OCI-LY7 (cell line): ENCODE data around the gene ISYNA1. TPM values are rescaled to one million over a fixed set of nuclear protein-coding genes. Genes with fewer than 3 reads are reported as not detected.

Source experiments
- BruUV-seq: library from RNA; stranded (reverse); fragments of 400-500 nt; replicated peaks from 2 replicates; lab custom pipeline; 2021; lab: Mats Ljungman, UMichigan
- CTCF ChIA-PET: fragments of 300-600 bp; sonication (Branson Sonifier 250); formaldehyde crosslinking; loops from one replicate; lab custom pipeline; 2022; ENCODE audit warnings: antibody characterized with exemption; ENCODE audit not compliant: unreplicated experiment; lab: Charles Lee
- POLR2A ChIA-PET: fragments of 300-600 bp; sonication (Branson Sonifier 250); formaldehyde crosslinking; loops from one replicate; lab custom pipeline; 2022; ENCODE audit warnings: antibody characterized with exemption; lab: Charles Lee
- DNase-seq: peaks from one replicate; pipeline ENCODE4 v3.0.0-alpha.2; 2015; ENCODE audit warnings: low spot score
- H2AFZ ChIP-seq: fragments of 200-600 bp; sonication (generic), shearing (Covaris generic); 2 replicates; pipeline ENCODE4 v1.6.1; 2014; ENCODE audit warnings: mild to moderate bottlenecking, antibody characterized with exemption, low read length, moderate library complexity
- H3K27ac ChIP-seq: fragments of 200-600 bp; sonication (generic); 2 replicates; pipeline ENCODE4 v1.5.1; 2014; ENCODE audit warnings: mixed run types, low read depth, mild to moderate bottlenecking, moderate library complexity, low read length, inconsistent platforms; ENCODE audit not compliant: poor library complexity, severe bottlenecking
- H3K36me3 ChIP-seq: fragments of 200-600 bp; sonication (generic); 2 replicates; pipeline ENCODE4 v1.6.1; 2014; ENCODE audit warnings: mild to moderate bottlenecking, antibody characterized with exemption, low read length, moderate library complexity, mixed read lengths; ENCODE audit not compliant: insufficient read depth
- H3K4me1 ChIP-seq: fragments of 200-600 bp; sonication (generic); 2 replicates; pipeline ENCODE4 v1.5.1; 2014; ENCODE audit warnings: mild to moderate bottlenecking, low read length; ENCODE audit not compliant: insufficient read depth, poor library complexity, severe bottlenecking
- H3K4me2 ChIP-seq: fragments of 200-600 bp; sonication (generic); 2 replicates; pipeline ENCODE4 v1.6.1; 2014; ENCODE audit warnings: mild to moderate bottlenecking, low read length
- H3K4me3 ChIP-seq: fragments of 200-600 bp; sonication (generic); 2 replicates; pipeline ENCODE4 v1.5.1; 2014; ENCODE audit warnings: mild to moderate bottlenecking, low read depth, low read length; ENCODE audit not compliant: poor library complexity, severe bottlenecking
- H3K79me2 ChIP-seq: fragments of 200-600 bp; sonication (generic); 2 replicates; pipeline ENCODE4 v1.6.1; 2016; ENCODE audit warnings: low read depth, mild to moderate bottlenecking, low read length, moderate library complexity, mixed read lengths; ENCODE audit not compliant: insufficient read depth
- H3K9me2 ChIP-seq: fragments of 200-600 bp; sonication (generic); 2 replicates; pipeline ENCODE4 v1.6.1; 2016; ENCODE audit warnings: mild to moderate bottlenecking, low read length, mixed read lengths; ENCODE audit not compliant: insufficient read depth
- H3K9me3 ChIP-seq: fragments of 200-600 bp; sonication (generic); 2 replicates; pipeline ENCODE4 v1.6.1; 2014; ENCODE audit warnings: mild to moderate bottlenecking, mixed run types, low read length, mixed read lengths
- H4K20me1 ChIP-seq: fragments of 200-600 bp; sonication (generic); 2 replicates; pipeline ENCODE4 v1.6.1; 2014; ENCODE audit warnings: mild to moderate bottlenecking, antibody characterized with exemption, low read length, moderate library complexity, mixed read lengths; ENCODE audit not compliant: insufficient read depth
- EZH2phosphoT487 ChIP-seq: fragments of 200-600 bp; sonication (generic); IDR thresholded peaks from 2 replicates; pipeline ENCODE4 v1.6.1; 2018; ENCODE audit warnings: low read depth, borderline replicate concordance, mild to moderate bottlenecking, mixed run types, antibody characterized with exemption, low read length, moderate library complexity, mixed read lengths
- intact Hi-C: fragments of 100-400 bp; cut with micrococcal nuclease; formaldehyde crosslinking; loops from one replicate; pipeline ENCODE4 v1.10.0; 2022; ENCODE audit not compliant: unreplicated experiment
- total RNA-seq, 2 experiments: library from RNA; depleted of rRNA in 1 of 2; stranded (reverse); fragments of >200 nt in 1 of 2; shearing (Covaris generic) in 1 of 2; gene quantifications; 2 replicates each; pipeline ENCODE4 v1.2.3, GENCODE V29; 2014 to 2022
- TF ChIP-seq, protein P1 (sequence below): fragments of 200-600 bp; sonication (generic); conservative IDR thresholded peaks from 2 replicates; pipeline ENCODE4 v1.5.1; 2014; ENCODE audit warnings: mild to moderate bottlenecking, antibody characterized with exemption, low read length, moderate library complexity, mixed read lengths

Gene ISYNA1
- total RNA-seq, 2 experiments from 2014 or later = 1.8 to 8.9 TPM

DNA sequence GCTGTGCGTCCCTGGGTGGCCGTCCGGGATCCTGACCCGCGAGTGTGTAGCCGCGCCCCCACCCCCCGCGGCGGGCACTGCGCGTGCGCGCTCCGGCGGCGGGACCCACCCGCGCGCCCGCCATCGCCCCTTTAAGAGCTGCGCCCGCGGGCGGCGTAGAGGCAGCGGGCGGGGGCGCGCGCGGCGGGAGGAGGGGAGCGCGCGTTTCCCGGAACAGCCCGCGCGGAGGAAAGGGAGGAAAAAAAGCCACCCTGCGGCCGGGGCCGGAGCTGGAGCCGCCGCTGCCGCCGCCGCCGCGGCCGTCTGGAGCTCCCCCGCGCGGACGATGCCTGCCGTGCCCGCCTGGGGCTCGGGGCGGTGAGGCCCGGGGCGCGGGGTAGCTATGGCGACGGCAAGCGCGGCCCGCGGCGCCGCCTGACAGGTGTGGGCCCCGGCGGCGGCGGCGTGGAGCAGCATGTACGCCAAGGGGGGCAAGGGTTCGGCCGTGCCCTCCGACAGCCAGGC lies 18.7 kb downstream of the ISYNA1 start, which contains the start of gene SSBP4:
SSBP4 (plus strand) TSS at position 204 of the 504 bp plus-strand sequence; CDS start at position 455, 251 bp downstream.
- ChIA-PET POLR2A (interaction anchor here (0.5 to 1.9 kb wide), 4 partner anchors 63 to 139 kb away, joined by 3 to 8 read pairs (median 4); partner anchors contain the start of genes JUND and LSM4), CTCF (interaction anchor here (0.6 to 0.8 kb wide), 2 partner anchors 21 to 97 kb away, joined by 3 to 4 read pairs; no protein-coding TSS in a partner anchor)
- peak within 1 kb of the TSS; percentile 71 for H3K4me2 ChIP-seq
- H2AFZ ChIP-seq = peak within 1 kb of the TSS; percentile 16; the same call in 1 of the 2 replicates
- DNase-seq = peak; percentile 88
- peaks cover 19% of the 10 kb centered on the region; the same call in 1 of the 2 replicates for H3K79me2 ChIP-seq
- peak within 1 kb of the TSS; percentile 33 for H3K27ac ChIP-seq
- intact Hi-C loops = no loop called here
- peaks cover 87% of the 10 kb centered on the region for H3K4me1 ChIP-seq
- no peaks in the 10 kb centered on the region for H3K9me3 ChIP-seq
- H3K9me2 ChIP-seq = no peaks in the 10 kb centered on the region
- H4K20me1 ChIP-seq = no peaks in the 10 kb centered on the region
- H3K4me3 ChIP-seq = peak within 1 kb of the TSS; percentile 76
- BruUV-seq = no TSS peak
- H3K36me3 ChIP-seq = no peaks in the 10 kb centered on the region
- TF ChIP-seq EZH2phosphoT487 = no peak
- TF ChIP-seq, protein P1, sequence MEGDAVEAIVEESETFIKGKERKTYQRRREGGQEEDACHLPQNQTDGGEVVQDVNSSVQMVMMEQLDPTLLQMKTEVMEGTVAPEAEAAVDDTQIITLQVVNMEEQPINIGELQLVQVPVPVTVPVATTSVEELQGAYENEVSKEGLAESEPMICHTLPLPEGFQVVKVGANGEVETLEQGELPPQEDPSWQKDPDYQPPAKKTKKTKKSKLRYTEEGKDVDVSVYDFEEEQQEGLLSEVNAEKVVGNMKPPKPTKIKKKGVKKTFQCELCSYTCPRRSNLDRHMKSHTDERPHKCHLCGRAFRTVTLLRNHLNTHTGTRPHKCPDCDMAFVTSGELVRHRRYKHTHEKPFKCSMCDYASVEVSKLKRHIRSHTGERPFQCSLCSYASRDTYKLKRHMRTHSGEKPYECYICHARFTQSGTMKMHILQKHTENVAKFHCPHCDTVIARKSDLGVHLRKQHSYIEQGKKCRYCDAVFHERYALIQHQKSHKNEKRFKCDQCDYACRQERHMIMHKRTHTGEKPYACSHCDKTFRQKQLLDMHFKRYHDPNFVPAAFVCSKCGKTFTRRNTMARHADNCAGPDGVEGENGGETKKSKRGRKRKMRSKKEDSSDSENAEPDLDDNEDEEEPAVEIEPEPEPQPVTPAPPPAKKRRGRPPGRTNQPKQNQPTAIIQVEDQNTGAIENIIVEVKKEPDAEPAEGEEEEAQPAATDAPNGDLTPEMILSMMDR = no peak; the same call in none of the 2 replicates

DNA sequence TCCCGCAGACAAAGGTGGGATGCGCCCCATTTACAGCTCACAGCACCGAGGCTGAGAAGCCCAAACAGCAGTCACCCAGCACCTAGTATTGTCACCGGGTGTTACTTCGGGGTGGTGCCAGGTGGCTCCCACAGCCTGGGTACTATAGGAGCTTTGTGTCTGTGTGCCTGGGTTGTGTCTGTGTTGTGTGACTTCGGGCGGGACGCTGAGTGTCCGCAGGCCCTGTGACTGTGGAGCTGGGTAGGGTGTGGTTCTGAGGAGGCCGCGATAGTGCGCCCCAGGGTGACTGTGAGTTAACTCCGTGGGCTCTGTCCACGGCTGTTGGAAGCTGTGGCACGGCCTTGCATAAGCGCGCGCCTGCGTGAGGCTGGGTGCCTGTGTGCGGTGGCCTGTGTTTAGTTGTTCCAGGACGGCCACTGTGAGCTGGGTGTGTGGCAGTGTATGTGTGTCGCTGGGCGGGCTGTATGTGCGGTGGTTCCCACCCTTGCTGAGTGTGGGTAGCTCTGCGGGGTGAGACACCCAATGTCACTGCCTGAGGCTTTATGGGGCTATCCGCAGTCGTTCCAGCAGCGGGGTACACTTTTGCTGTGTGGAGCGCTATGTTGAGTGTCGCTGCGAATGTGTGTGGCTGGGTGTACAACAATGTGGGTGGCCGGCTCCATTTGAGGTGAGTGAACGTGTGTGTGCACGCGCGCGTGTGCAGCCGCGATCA lies 19.3 kb downstream of the ISYNA1 start:
- BruUV-seq = no TSS peak
- peaks cover 81% of the 10 kb centered on the region for H3K4me1 ChIP-seq
- no peak for DNase-seq
- peak overlapping the region; percentile 16; the same call in 1 of the 2 replicates for H2AFZ ChIP-seq
- peaks cover 19% of the 10 kb centered on the region; the same call in 1 of the 2 replicates for H3K79me2 ChIP-seq
- TF ChIP-seq, protein P1 = no peak; the same call in 1 of the 2 replicates
- H3K4me2 ChIP-seq = peak overlapping the region; percentile 71
- peak overlapping the region; percentile 76 for H3K4me3 ChIP-seq
- intact Hi-C loops = no loop called here
- H3K9me3 ChIP-seq = no peaks in the 10 kb centered on the region
- no peaks in the 10 kb centered on the region for H4K20me1 ChIP-seq
- H3K9me2 ChIP-seq = no peaks in the 10 kb centered on the region
- no peaks in the 10 kb centered on the region for H3K36me3 ChIP-seq
- CTCF ChIA-PET = interaction anchor here (0.6 kb wide), 1 partner anchor 97 kb away, joined by 4 read pairs; no protein-coding TSS in a partner anchor
- POLR2A ChIA-PET = interaction anchor here (0.5 to 1.7 kb wide), 5 partner anchors 25 to 96 kb away, joined by 3 to 4 read pairs (median 3); partner anchors contain the start of gene LSM4
- H3K27ac ChIP-seq = no peak overlapping the region
